ENCODE measurements around the gene DLG4.

- TF ChIP-seq CTCF (conservative IDR thresholded peaks at IDR 0.05; ENCODE audit: low read length) (no peak), EZH2phosphoT487 (IDR thresholded peaks at IDR 0.05; ENCODE audit: borderline replicate concordance) (no peak)
Measured at GRCh38 chr17:7235693-7236665, 16.3 kb upstream of the DLG4 start.

Measured in Loucy (cell line).